SK-N-SH (cell line): ENCODE results near the gene ABL2. TPM values are rescaled to one million over a fixed set of nuclear protein-coding genes. Genes with fewer than 3 reads are reported as not detected.

Experiments
- CTCF ChIA-PET: fragments of 300-600, 350-600 bp; formaldehyde crosslinking; extraction: SDS; loops from one replicate; lab custom pipeline; 2021; lab: Yijun Ruan, JAX
- POLR2A ChIA-PET: fragments of 350-600 bp; sonication (Branson Sonifier 250); formaldehyde crosslinking; extraction: SDS; loops from one replicate; lab custom pipeline; 2020; ENCODE audit warnings: antibody characterized with exemption, inconsistent platforms; lab: Yijun Ruan, JAX
- DNase-seq: peaks from one replicate; pipeline ENCODE4 v3.0.0; 2012
- H2AFZ ChIP-seq: fragments of 200-600 bp; sonication (generic); 2 replicates; pipeline ENCODE4 v1.8.1; 2016; ENCODE audit warnings: antibody characterized with exemption, mild to moderate bottlenecking, low read depth
- H3F3A ChIP-seq: fragments of 200-600 bp; sonication (generic); replicated peaks from 2 replicates; pipeline ENCODE3; 2016; ENCODE audit warnings: antibody characterized with exemption, mild to moderate bottlenecking; ENCODE audit not compliant: insufficient read depth
- H3K27ac ChIP-seq, 2 experiments: fragments of 200-500 bp in 1 of 2; fragments of 200-600 bp in 1 of 2; sonication (Bioruptor generic) in 1 of 2; sonication (generic), shearing (Covaris generic) in 1 of 2; 2 replicates each; pipeline versions ENCODE4 v1.5.1 to v1.6.1; 2014 to 2016; ENCODE audit warnings: low read depth in 2 of 2, inconsistent platforms in 1 of 2, low read length in 1 of 2, mild to moderate bottlenecking in 1 of 2, mixed read lengths in 1 of 2
- H3K27me3 ChIP-seq: fragments of 200-600 bp; sonication (generic), shearing (Covaris generic); 2 replicates; pipeline ENCODE4 v1.6.1; 2016; ENCODE audit warnings: mixed run types; ENCODE audit not compliant: insufficient read depth
- H3K36me3 ChIP-seq, 2 experiments: fragments of 200-500 bp in 1 of 2; fragments of 200-600 bp in 1 of 2; sonication (Bioruptor generic) in 1 of 2; sonication (generic) in 1 of 2; replicated peaks in 1 of 2; 2 replicates each; pipeline versions ENCODE3 to v1.5.1; 2014 to 2016; ENCODE audit warnings: low read length in 1 of 2, mild to moderate bottlenecking in 1 of 2; ENCODE audit not compliant: insufficient read depth in 2 of 2, control insufficient read depth in 1 of 2
- H3K4me1 ChIP-seq, 2 experiments: fragments of 200-500 bp in 1 of 2; fragments of 200-600 bp in 1 of 2; sonication (Bioruptor generic) in 1 of 2; sonication (generic), shearing (Covaris generic) in 1 of 2; 2 replicates each; pipeline versions ENCODE4 v1.5.1 to v1.6.1; 2014 to 2016; ENCODE audit warnings: low read depth in 1 of 2, low read length in 1 of 2, mixed run types in 1 of 2; ENCODE audit not compliant: insufficient read depth in 2 of 2, control insufficient read depth in 1 of 2
- H3K4me2 ChIP-seq: fragments of 200-600 bp; sonication (generic), shearing (Covaris generic); 2 replicates; pipeline ENCODE4 v1.6.1; 2017; ENCODE audit warnings: mixed run types
- H3K4me3 ChIP-seq, 2 experiments: fragments of 200-500 bp in 1 of 2; fragments of 200-600 bp in 1 of 2; sonication (Bioruptor generic) in 1 of 2; sonication (generic), shearing (Covaris generic) in 1 of 2; 2 replicates each; pipeline versions ENCODE4 v1.5.1 to v1.8.1; 2014 to 2016; ENCODE audit warnings: low read depth in 2 of 2, inconsistent platforms in 1 of 2, low read length in 1 of 2, mild to moderate bottlenecking in 1 of 2, mixed read lengths in 1 of 2, moderate library complexity in 1 of 2
- H3K79me2 ChIP-seq: fragments of 200-600 bp; sonication (generic); 2 replicates; pipeline ENCODE4 v1.8.1; 2017; ENCODE audit warnings: mild to moderate bottlenecking; ENCODE audit not compliant: insufficient read depth
- H3K9ac ChIP-seq: fragments of 200-600 bp; sonication (generic); 2 replicates; pipeline ENCODE4 v1.6.1; 2017; ENCODE audit warnings: mixed run types
- H3K9me2 ChIP-seq: fragments of 200-600 bp; sonication (generic); 2 replicates; pipeline ENCODE4 v1.6.1; 2017; ENCODE audit warnings: mixed run types
- H3K9me3 ChIP-seq: fragments of 200-600 bp; sonication (generic); 2 replicates; pipeline ENCODE4 v1.6.1; 2017; ENCODE audit warnings: mixed run types, mild to moderate bottlenecking, moderate library complexity
- H4K20me1 ChIP-seq: fragments of 200-600 bp; sonication (generic); 2 replicates; pipeline ENCODE4 v1.6.1; 2017; ENCODE audit warnings: mild to moderate bottlenecking, mixed run types; ENCODE audit not compliant: insufficient read depth
- FOSL2 ChIP-seq: IDR thresholded peaks from 2 replicates; pipeline ENCODE4 v1.4.0; 2012; ENCODE audit warnings: low read depth, mild to moderate bottlenecking, moderate library complexity, borderline replicate concordance
- FOXJ3 ChIP-seq: sonication (generic); formaldehyde crosslinking; IDR thresholded peaks from 2 replicates; pipeline ENCODE4 v1.5.1; 2020; ENCODE audit warnings: mild to moderate bottlenecking, missing genetic modification reagents
- GABPA ChIP-seq: IDR thresholded peaks from 2 replicates; pipeline ENCODE4 v1.4.0; 2012; ENCODE audit warnings: low read depth, mild to moderate bottlenecking
- GATA2 ChIP-seq: sonication (generic); formaldehyde crosslinking; IDR thresholded peaks from 2 replicates; pipeline ENCODE4 v1.5.0; 2020; ENCODE audit warnings: mild to moderate bottlenecking, missing genetic modification reagents
- IRF3 ChIP-seq: fragments of 150-350 bp; IDR thresholded peaks from 2 replicates; pipeline ENCODE4 v1.6.1; 2016; ENCODE audit warnings: mild to moderate bottlenecking, low read depth, low read length
- NFIC ChIP-seq: IDR thresholded peaks from 2 replicates; pipeline ENCODE4 v1.4.0; 2012; ENCODE audit warnings: borderline replicate concordance
- PBX3 ChIP-seq: IDR thresholded peaks from 2 replicates; pipeline ENCODE4; 2012
- POLR2AphosphoS5 ChIP-seq: IDR thresholded peaks from 2 replicates; pipeline ENCODE4 v1.6.1; 2012; ENCODE audit warnings: low read depth, low read length
- RAD21 ChIP-seq: IDR thresholded peaks from 2 replicates; pipeline ENCODE4 v1.6.1; 2012; ENCODE audit warnings: mild to moderate bottlenecking, low read length
- RCOR1 ChIP-seq: fragments of 150-350 bp; IDR thresholded peaks from 2 replicates; pipeline ENCODE4 v1.6.1; 2017; ENCODE audit warnings: antibody characterized with exemption, low read length
- REST ChIP-seq: IDR thresholded peaks from 2 replicates; pipeline ENCODE4 v1.6.1; 2012; ENCODE audit warnings: mild to moderate bottlenecking, low read depth, low read length, moderate library complexity
- RFX5 ChIP-seq: IDR thresholded peaks from 2 replicates; pipeline ENCODE4 v1.6.1; 2012; ENCODE audit warnings: mild to moderate bottlenecking, improper control_type of control experiment, low read length
- SIN3A ChIP-seq: IDR thresholded peaks from 2 replicates; pipeline ENCODE4 v1.6.1; 2012; ENCODE audit warnings: low read depth, mild to moderate bottlenecking, low read length, moderate library complexity, borderline replicate concordance
- TCF12 ChIP-seq: IDR thresholded peaks from 2 replicates; pipeline ENCODE4 v1.4.0; 2012
- TEAD4 ChIP-seq: IDR thresholded peaks from 2 replicates; pipeline ENCODE4 v1.4.0; 2012; ENCODE audit warnings: mild to moderate bottlenecking, borderline replicate concordance; ENCODE audit not compliant: insufficient read depth
- USF1 ChIP-seq: IDR thresholded peaks from 2 replicates; pipeline ENCODE4 v1.4.0; 2012; ENCODE audit warnings: low read depth, borderline replicate concordance
- WGBS: methylation state at CpG from one replicate; pipeline ENCODE4 v1.1.6; 2017; ENCODE audit warnings: low lambda C conversion rate; 5-methylcytosine and 5-hydroxymethylcytosine counted together
- polyA plus RNA-seq, 3 experiments: library from polyadenylated mRNA; depleted of rRNA; stranded (reverse); fragments of >200 nt; gene quantifications; 2 replicates each; pipeline ENCODE4 v1.2.3, GENCODE V29; 2012

Gene ABL2
- polyA plus RNA-seq, 1 of the 3 experiments (the other 2 are of a cell fraction), result 7.5 TPM

- WGBS, result 100% methylated on average over 1 of the region's 1 CpG
- H3F3A ChIP-seq, result no peaks in the 10 kb centered on the region
- H3K4me3 ChIP-seq, result no peak overlapping the region
- H3K36me3 ChIP-seq, result no peaks in the 10 kb centered on the region
- no peak overlapping the region for H3K27ac ChIP-seq
- H3K27me3 ChIP-seq, result no peaks in the 10 kb centered on the region
- CTCF ChIA-PET, result interaction anchor here (1.3 kb wide), 1 partner anchor 23 kb away, joined by 3 read pairs; no protein-coding TSS in a partner anchor
- peaks cover 0 to 3% of the 10 kb centered on the region in 2 experiments; a peak in 1 of 4 replicates for H3K4me1 ChIP-seq
- H3K9me3 ChIP-seq, result no peaks in the 10 kb centered on the region
- H4K20me1 ChIP-seq, result no peaks in the 10 kb centered on the region
- DNase-seq, result no peak
- no peak overlapping the region for H3K4me2 ChIP-seq
- H3K9me2 ChIP-seq, result no peaks in the 10 kb centered on the region
- no peak overlapping the region for H3K9ac ChIP-seq
- POLR2A ChIA-PET, result no interaction called here
- TF ChIP-seq RFX5, result no peak
- no peak for TF ChIP-seq RCOR1
- TF ChIP-seq REST, result no peak
- TF ChIP-seq PBX3, result no peak
- no peak for TF ChIP-seq USF1
- TF ChIP-seq RAD21, result no peak
- no peak for TF ChIP-seq IRF3
- no peak for TF ChIP-seq TEAD4
- no peak overlapping the region for H2AFZ ChIP-seq
- H3K79me2 ChIP-seq, result peaks cover 81% of the 10 kb centered on the region
Observed at GRCh38 chr1:179202161-179202560, 27.3 kb downstream of the ABL2 start.

GRCh38 chr1:179200586-179200985 lies 28.9 kb downstream of the ABL2 start:
- Histone ChIP-seq H3K4me2 (no peak overlapping the region), H3K27ac (no peak overlapping the region), H3K27me3 (no peaks in the 10 kb centered on the region), H3K9ac (no peak overlapping the region), H3K9me2 (no peaks in the 10 kb centered on the region), H3K9me3 (no peaks in the 10 kb centered on the region), H3K36me3 (peaks cover 0 to 4% of the 10 kb centered on the region in 2 experiments), H3K4me1 (no peaks in the 10 kb centered on the region), H2AFZ (no peak overlapping the region), H4K20me1 (no peaks in the 10 kb centered on the region), H3K79me2 (peaks cover 80% of the 10 kb centered on the region), H3F3A (no peaks in the 10 kb centered on the region), H3K4me3 (no peak overlapping the region)
- no peak for DNase-seq
- 100% methylated on average over 2 of the region's 2 CpGs for WGBS
- ChIA-PET CTCF (interaction anchor here (1.3 kb wide), 1 partner anchor 80 kb away, joined by 4 read pairs; no protein-coding TSS in a partner anchor), POLR2A (no interaction called here)
- TF ChIP-seq POLR2AphosphoS5 (no peak), GABPA (no peak), GATA2 (CRISPR knock-in tag) (no peak), SIN3A (no peak), RAD21 (no peak), FOXJ3 (CRISPR knock-in tag) (no peak), TCF12 (no peak), IRF3 (no peak), REST (no peak), NFIC (no peak), FOSL2 (no peak)
